HG03457 (cell line): ENCODE data around the gene TMEM45A.
"Not testable (repeated sequence)": the region's sequence is repeated elsewhere in the genome, so short reads cannot be mapped to it uniquely, and the experiment has no call there.

Experiments
- ATAC-seq: cut with Tn5 transposase; IDR thresholded peaks from one replicate; pipeline ENCODE4 v1.9.1; 2021; ENCODE audit warnings: moderate number of reproducible peaks; ENCODE audit not compliant: unreplicated experiment

Gene TMEM45A

GRCh38 chr3:100492059-100493006, at the start of gene TMEM45A:
TMEM45A (plus strand) TSS chr3:100492619; CDS start chr3:100555212, 62,593 bp downstream.
- ATAC-seq = peak; percentile 95

- no peak for ATAC-seq
These were observed 48.7 kb upstream of the TMEM45A start for GRCh38 chr3:100443690-100444089.

- ATAC-seq = not testable (repeated sequence)
These were observed 45.4 kb upstream of the TMEM45A start for GRCh38 chr3:100447067-100447466.

- ATAC-seq = no peak
These were observed 44.3 kb upstream of the TMEM45A start for GRCh38 chr3:100448079-100448478.

GRCh38 chr3:100449214-100449613, 43.2 kb upstream of the TMEM45A start:
- no peak for ATAC-seq

- ATAC-seq = no peak
These were observed 37.7 kb upstream of the TMEM45A start for GRCh38 chr3:100454677-100455076.

GRCh38 chr3:100455841-100456550, 36.4 kb upstream of the TMEM45A start:
- no peak for ATAC-seq

- no peak for ATAC-seq
These were observed 35.7 kb upstream of the TMEM45A start for GRCh38 chr3:100456745-100457144.

GRCh38 chr3:100457811-100458210, 34.6 kb upstream of the TMEM45A start:
- ATAC-seq = no peak

GRCh38 chr3:100458814-100459213, 33.6 kb upstream of the TMEM45A start:
- no peak for ATAC-seq

- ATAC-seq = peak; percentile 85
These were observed 29.4 kb upstream of the TMEM45A start for GRCh38 chr3:100463002-100463401.

GRCh38 chr3:100463646-100464155, 28.7 kb upstream of the TMEM45A start:
- no peak for ATAC-seq

GRCh38 chr3:100465892-100466777, 26.3 kb upstream of the TMEM45A start:
- no peak for ATAC-seq

- ATAC-seq = no peak
These were observed 25.3 kb upstream of the TMEM45A start for GRCh38 chr3:100467133-100467532.

GRCh38 chr3:100468676-100469075, 23.7 kb upstream of the TMEM45A start:
- no peak for ATAC-seq

GRCh38 chr3:100470951-100471350, 21.5 kb upstream of the TMEM45A start:
- ATAC-seq = no peak

GRCh38 chr3:100471444-100471843, 21.0 kb upstream of the TMEM45A start:
- ATAC-seq = no peak

GRCh38 chr3:100477851-100478360, 14.5 kb upstream of the TMEM45A start:
- ATAC-seq = not testable (repeated sequence)

- not testable (repeated sequence) for ATAC-seq
These were observed 13.9 kb upstream of the TMEM45A start for GRCh38 chr3:100478521-100478920.

GRCh38 chr3:100480081-100480480, 12.3 kb upstream of the TMEM45A start:
- ATAC-seq = no peak
